Loucy (cell line): ENCODE measurements around the gene CDH4.
A peak's percentile ranks its signal among the peaks of the same experiment; 100 is the strongest.

ENCODE experiments used
- H2AFZ ChIP-seq: fragments of 200-600 bp; sonication (generic); 2 replicates; pipeline ENCODE4 v1.6.0; 2016; ENCODE audit warnings: antibody characterized with exemption, mild to moderate bottlenecking, low read length, moderate library complexity
- H3F3A ChIP-seq: fragments of 200-600 bp; 2 replicates; pipeline ENCODE4 v1.6.0; 2016; ENCODE audit warnings: antibody characterized with exemption, low read depth, mild to moderate bottlenecking
- H3K27me3 ChIP-seq: fragments of 200-600 bp; sonication (generic); 2 replicates; pipeline ENCODE4 v1.6.1; 2014; ENCODE audit warnings: low read length, mild to moderate bottlenecking; ENCODE audit not compliant: insufficient read depth, poor library complexity, severe bottlenecking
- H3K36me3 ChIP-seq: fragments of 200-600 bp; sonication (generic); 2 replicates; pipeline ENCODE4 v1.6.1; 2016; ENCODE audit warnings: low read length; ENCODE audit not compliant: insufficient read depth
- H3K4me1 ChIP-seq: fragments of 200-600 bp; sonication (generic); 2 replicates; pipeline ENCODE4 v1.5.1; 2014; ENCODE audit warnings: low read length, mild to moderate bottlenecking; ENCODE audit not compliant: insufficient read depth, poor library complexity, severe bottlenecking
- H3K4me2 ChIP-seq: fragments of 200-600 bp; sonication (generic); 2 replicates; pipeline ENCODE4 v1.6.0; 2014; ENCODE audit warnings: antibody characterized with exemption, low read length, low read depth, mild to moderate bottlenecking; ENCODE audit not compliant: poor library complexity, severe bottlenecking
- H3K4me3 ChIP-seq: fragments of 200-600 bp; sonication (generic); 2 replicates; pipeline ENCODE4 v1.5.1; 2014; ENCODE audit warnings: low read length, mild to moderate bottlenecking, mixed read lengths; ENCODE audit not compliant: poor library complexity, severe bottlenecking
- H3K79me2 ChIP-seq: fragments of 200-600 bp; sonication (generic); 2 replicates; pipeline ENCODE4 v1.6.1; 2014; ENCODE audit warnings: low read length; ENCODE audit not compliant: insufficient read depth
- H3K9ac ChIP-seq: fragments of 200-600 bp; sonication (generic); 2 replicates; pipeline ENCODE4 v1.6.0; 2014; ENCODE audit warnings: mild to moderate bottlenecking, low read depth, low read length, moderate library complexity; ENCODE audit not compliant: poor library complexity, severe bottlenecking
- H3K9me2 ChIP-seq: fragments of 200-600 bp; sonication (generic); replicated peaks from 2 replicates; pipeline ENCODE4 v1.6.1; 2016; ENCODE audit warnings: low read depth, low read length, mixed read lengths
- H3K9me3 ChIP-seq: fragments of 200-600 bp; sonication (generic); 2 replicates; pipeline ENCODE4 v1.6.1; 2014; ENCODE audit warnings: mild to moderate bottlenecking, antibody characterized with exemption, low read length, low read depth; ENCODE audit not compliant: insufficient read depth
- H4K20me1 ChIP-seq: fragments of 200-600 bp; sonication (generic); 2 replicates; pipeline ENCODE4 v1.6.0; 2014; ENCODE audit warnings: antibody characterized with exemption, low read length, mild to moderate bottlenecking; ENCODE audit not compliant: insufficient read depth, poor library complexity, severe bottlenecking
- CTCF ChIP-seq: fragments of 200-600 bp; sonication (generic); conservative IDR thresholded peaks from 2 replicates; pipeline ENCODE4 v1.5.1; 2014; ENCODE audit warnings: mild to moderate bottlenecking, antibody characterized with exemption, low read length
- EZH2phosphoT487 ChIP-seq: fragments of 200-600 bp; IDR thresholded peaks from 2 replicates; pipeline ENCODE4 v1.6.1; 2018; ENCODE audit warnings: antibody characterized with exemption, mild to moderate bottlenecking, moderate library complexity, borderline replicate concordance

CDH4 gene

GRCh38 chr20:61350500-61351250 is 98.6 kb downstream of the CDH4 start:
- no peaks in the 10 kb centered on the region for H3F3A ChIP-seq
- no peak overlapping the region for H3K4me3 ChIP-seq
- H3K4me1 ChIP-seq = no peaks in the 10 kb centered on the region
- H3K36me3 ChIP-seq = no peaks in the 10 kb centered on the region
- no peaks in the 10 kb centered on the region for H4K20me1 ChIP-seq
- no peak overlapping the region for H2AFZ ChIP-seq
- H3K9ac ChIP-seq = no peak overlapping the region
- TF ChIP-seq EZH2phosphoT487 (no peak), CTCF (peak; percentile 43)
- no peaks in the 10 kb centered on the region for H3K9me3 ChIP-seq
- no peaks in the 10 kb centered on the region for H3K79me2 ChIP-seq
- no peak overlapping the region for H3K4me2 ChIP-seq
- H3K27me3 ChIP-seq = no peaks in the 10 kb centered on the region
- no peaks in the 10 kb centered on the region for H3K9me2 ChIP-seq

GRCh38 chr20:61352346-61353260 is 100.5 kb downstream of the CDH4 start:
- no peaks in the 10 kb centered on the region for H3K9me2 ChIP-seq
- H3K9me3 ChIP-seq = no peaks in the 10 kb centered on the region
- no peaks in the 10 kb centered on the region for H3F3A ChIP-seq
- H3K4me2 ChIP-seq = no peak overlapping the region
- H3K79me2 ChIP-seq = no peaks in the 10 kb centered on the region
- no peak overlapping the region for H3K9ac ChIP-seq
- H4K20me1 ChIP-seq = no peaks in the 10 kb centered on the region
- no peaks in the 10 kb centered on the region for H3K4me1 ChIP-seq
- no peak overlapping the region for H3K4me3 ChIP-seq
- no peaks in the 10 kb centered on the region for H3K27me3 ChIP-seq
- TF ChIP-seq CTCF (no peak), EZH2phosphoT487 (no peak)
- H3K36me3 ChIP-seq = no peaks in the 10 kb centered on the region
- H2AFZ ChIP-seq = no peak overlapping the region

GRCh38 chr20:61353261-61354000 is 101.4 kb downstream of the CDH4 start:
- no peaks in the 10 kb centered on the region for H3K9me2 ChIP-seq
- H4K20me1 ChIP-seq = no peaks in the 10 kb centered on the region
- H3K4me1 ChIP-seq = no peaks in the 10 kb centered on the region
- no peaks in the 10 kb centered on the region for H3F3A ChIP-seq
- H3K36me3 ChIP-seq = no peaks in the 10 kb centered on the region
- H3K9me3 ChIP-seq = no peaks in the 10 kb centered on the region
- H2AFZ ChIP-seq = no peak overlapping the region
- H3K4me2 ChIP-seq = no peak overlapping the region
- H3K79me2 ChIP-seq = no peaks in the 10 kb centered on the region
- H3K27me3 ChIP-seq = no peaks in the 10 kb centered on the region
- no peak overlapping the region for H3K4me3 ChIP-seq
- no peak overlapping the region for H3K9ac ChIP-seq
- no peak for TF ChIP-seq CTCF
- TF ChIP-seq EZH2phosphoT487 = no peak
